Measurements from ENCODE around the gene WASF3.
"Not testable (repeated sequence)": the region's sequence is repeated elsewhere in the genome, so short reads cannot be mapped to it uniquely, and the experiment has no call there.

The WASF3 gene

DNA sequence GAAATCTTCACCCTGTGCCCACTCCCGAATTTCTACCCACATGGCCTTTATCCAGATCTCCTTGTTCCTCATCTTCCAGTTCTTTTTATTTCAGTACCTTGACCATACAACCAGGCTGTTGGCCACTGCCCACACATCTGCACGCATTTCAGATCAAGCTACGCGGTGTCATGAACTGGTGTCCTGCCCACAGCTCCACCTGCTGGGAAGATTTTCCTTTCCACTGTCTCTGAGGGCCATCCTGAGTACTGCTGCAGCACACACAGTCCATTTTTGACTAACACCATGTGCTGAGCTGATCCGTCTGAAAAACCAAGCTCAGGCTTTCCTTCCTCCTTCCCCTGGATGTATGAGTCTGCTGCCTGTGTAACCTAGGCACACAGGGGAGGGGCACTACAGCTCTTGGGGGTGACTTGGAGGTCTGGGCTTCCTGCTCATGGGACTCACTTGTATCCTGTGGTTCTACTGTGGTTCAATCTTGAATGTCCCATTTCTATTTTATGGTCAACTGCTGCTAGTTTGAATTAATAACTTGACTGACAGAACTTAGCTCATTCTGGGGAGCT is 71.9 kb downstream of the WASF3 start:
- no peak for DNase-seq (ENCODE audit: low spot score)

DNA sequence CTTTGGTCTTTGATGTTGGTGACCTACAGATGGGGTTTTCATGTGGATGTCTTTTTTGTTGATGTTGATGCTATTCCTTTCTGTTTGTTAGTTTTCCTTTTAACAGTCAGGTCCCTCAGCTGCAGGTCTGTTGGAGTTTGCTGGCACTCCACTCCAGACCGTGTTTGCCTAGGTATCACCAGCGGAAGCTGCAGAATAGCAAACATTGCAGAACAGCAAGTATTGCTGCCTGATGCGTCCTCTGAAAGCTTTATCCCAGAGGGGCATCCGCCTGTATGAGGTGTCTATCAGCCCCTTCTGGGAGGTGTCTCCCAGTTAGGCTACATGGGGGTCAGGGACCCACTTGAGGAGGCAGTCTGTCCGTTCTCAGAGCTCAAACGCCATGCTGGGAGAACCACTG is 78.2 kb downstream of the WASF3 start:
- not testable (repeated sequence) for DNase-seq (ENCODE audit: low spot score)

DNA sequence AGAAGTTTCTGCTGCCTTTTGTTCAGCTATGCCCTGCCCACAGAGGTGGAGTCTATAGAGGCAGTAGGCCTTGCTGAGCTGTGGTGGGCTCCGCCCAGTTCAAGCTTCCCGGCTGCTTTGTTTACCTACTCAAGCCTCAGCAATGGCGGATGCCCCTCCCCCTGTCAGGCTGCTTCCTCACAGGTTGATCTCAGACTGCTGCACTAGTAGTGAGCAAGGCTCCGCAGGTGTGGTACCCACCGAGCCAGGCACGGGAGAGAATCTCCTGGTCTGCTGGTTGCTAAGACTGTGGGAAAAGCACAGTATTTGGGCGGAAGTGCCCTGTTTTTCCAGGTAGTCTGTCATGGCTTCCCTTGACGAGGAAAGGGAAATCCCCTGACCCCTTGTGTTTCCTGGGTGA is 78.6 kb downstream of the WASF3 start:
- not testable (repeated sequence) for DNase-seq (ENCODE audit: low spot score)

GRCh38 chr13:26646603-26647002 is 89.1 kb downstream of the WASF3 start:
- DNase-seq (ENCODE audit: low spot score), result no peak

GRCh38 chr13:26651234-26651633 is 93.8 kb downstream of the WASF3 start:
- no peak for DNase-seq (ENCODE audit: low spot score)

DNA sequence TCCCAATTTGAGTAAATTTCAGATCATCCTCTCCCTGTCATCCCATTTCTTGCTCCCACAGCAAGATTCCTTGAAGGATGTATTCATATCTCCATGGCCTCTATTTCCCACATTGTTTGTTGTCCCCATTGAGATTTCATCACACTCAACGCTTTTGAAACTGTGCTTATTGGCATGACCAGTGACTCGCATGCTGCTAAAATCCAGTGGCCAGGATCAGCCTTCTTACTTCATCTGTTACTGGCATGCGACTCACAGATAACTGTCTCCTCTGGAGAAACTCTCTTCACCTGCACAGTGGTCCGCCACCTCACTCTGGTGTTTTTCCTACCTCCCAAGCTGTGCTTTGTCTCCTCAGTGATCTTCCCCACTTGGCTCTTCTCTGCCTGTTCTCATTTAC is 95.8 kb downstream of the WASF3 start:
- DNase-seq (ENCODE audit: low spot score), result no peak

DNA sequence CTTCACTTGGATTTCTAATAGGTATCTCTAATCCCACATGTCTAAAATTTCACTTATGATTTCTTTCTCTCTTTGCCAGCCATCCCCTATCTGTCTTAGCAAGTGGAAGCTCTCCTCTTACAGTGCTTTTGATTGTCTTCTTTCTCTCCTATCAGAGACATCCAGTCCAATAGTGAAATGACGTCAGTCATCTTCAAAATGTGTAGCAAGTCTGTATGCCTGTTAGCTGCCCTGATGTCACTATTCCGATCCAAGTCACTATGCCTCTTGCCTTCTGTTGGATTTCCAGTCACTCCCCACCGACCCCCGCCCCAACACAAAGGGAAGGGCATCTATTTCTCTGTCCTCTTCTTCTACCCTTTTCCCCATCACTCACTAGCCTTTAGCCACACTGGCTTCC is 96.4 kb downstream of the WASF3 start:
- no peak for DNase-seq (ENCODE audit: low spot score)

GRCh38 chr13:26656919-26657318 is 99.4 kb downstream of the WASF3 start:
- DNase-seq (ENCODE audit: low spot score), result peak; percentile 64

DNA sequence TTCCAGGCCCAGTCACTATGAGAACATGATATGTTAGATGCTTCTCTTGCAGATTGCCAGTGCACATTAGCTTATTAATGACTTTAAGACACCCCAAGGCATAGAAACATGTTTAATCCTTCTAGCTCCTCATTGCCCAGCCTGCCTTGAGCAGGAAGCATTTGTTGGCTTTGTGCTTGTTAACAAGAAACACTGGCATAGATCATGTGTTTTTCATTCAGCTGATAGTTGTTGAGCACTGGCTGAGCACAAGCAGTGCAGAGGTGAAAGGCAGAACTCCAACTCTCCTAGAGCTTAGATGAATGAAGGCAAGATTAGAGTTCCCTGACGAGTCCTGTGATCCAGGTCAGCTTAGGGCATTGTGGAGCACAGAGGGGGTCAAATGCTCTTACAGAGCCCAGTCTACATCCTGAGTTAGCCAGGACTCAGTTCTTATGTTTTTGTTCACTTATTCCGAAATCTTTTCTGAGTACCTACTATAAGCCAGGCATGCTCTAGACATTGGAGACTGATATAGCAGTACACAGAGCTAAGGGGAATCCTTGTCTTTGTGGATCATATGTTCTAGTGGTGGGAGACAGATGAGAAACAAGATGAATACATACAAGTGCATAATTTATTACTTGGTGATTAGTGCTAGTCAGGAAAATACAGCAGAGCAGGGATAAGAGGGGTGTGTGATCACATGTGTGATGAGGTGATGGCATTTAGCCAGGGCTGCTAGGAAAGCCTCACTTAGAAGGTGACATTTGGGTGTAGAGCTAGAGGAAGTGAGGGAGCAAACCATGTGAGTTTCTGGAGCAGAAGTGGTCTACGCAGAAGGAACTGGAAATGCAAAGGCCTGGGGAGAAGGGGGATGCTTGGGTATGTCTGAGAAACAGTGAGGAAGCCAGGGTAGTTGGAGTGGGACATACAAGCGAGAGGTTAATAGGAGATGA is 101.2 kb downstream of the WASF3 start:
- DNase-seq (ENCODE audit: low spot score), result peak; percentile 41

DNA sequence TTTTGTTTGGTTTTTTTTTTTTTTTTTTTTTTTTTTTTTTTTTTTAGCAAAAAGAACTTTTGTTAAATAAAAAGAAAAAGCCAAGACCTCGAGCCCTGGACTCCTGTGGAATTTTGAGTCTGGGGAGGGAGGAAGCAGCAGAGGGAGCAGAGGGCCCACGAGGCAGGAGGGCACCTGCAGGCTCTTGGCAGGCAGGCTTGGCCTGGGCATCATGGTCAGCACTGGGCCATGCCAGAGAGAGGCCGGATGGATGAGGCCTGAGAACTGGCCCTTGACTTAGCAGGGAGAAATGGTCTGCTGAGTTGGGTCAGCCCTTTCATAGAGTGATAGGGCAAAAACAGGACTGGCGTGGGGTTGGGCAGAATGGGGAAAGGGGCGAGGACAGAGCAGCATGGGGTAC is 102.7 kb downstream of the WASF3 start:
- DNase-seq (ENCODE audit: low spot score), result peak; percentile 11

- no peak for DNase-seq (ENCODE audit: low spot score)
These were observed 103.3 kb downstream of the WASF3 start for GRCh38 chr13:26660766-26661165.

DNA sequence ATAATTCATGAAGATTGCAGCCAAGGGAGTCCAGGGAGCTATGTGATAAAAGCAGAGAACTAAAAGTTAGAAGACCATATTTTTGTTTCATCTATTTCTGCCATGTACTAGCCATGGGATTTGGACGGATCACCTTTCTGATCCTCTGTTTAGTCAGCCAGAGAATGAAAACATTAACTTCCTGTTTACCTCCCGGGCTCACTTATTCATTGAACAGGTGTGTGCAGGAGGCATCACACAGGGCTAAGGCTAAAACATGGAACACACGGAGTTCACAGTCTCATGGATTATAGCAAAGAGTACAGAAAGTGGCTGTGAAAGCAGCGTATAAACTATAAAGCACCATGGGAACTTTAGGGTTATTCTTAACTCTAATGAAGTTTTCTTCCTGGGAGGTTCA is 106.3 kb downstream of the WASF3 start:
- no peak for DNase-seq (ENCODE audit: low spot score)

DNA sequence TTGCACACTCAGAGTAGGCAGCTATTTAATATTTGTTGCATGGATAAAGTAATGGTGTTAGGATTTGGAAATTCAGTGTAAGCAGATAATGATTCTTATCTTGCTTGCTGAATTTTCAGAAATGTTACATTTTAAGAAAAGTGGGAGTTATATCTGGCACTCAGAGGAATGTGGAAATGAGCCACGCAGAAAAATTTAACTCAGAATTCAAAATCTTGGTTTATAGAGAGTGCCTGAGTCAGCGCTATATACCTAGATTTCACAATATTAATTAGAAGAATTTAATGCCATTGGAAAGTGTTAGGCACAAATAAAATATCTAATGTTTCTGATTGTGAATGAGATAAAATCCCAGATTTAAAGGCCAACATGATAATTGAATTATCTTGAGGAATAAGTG is 106.8 kb downstream of the WASF3 start:
- no peak for DNase-seq (ENCODE audit: low spot score)

- no peak for DNase-seq (ENCODE audit: low spot score)
These were observed 107.4 kb downstream of the WASF3 start for GRCh38 chr13:26664876-26665275.

DNA sequence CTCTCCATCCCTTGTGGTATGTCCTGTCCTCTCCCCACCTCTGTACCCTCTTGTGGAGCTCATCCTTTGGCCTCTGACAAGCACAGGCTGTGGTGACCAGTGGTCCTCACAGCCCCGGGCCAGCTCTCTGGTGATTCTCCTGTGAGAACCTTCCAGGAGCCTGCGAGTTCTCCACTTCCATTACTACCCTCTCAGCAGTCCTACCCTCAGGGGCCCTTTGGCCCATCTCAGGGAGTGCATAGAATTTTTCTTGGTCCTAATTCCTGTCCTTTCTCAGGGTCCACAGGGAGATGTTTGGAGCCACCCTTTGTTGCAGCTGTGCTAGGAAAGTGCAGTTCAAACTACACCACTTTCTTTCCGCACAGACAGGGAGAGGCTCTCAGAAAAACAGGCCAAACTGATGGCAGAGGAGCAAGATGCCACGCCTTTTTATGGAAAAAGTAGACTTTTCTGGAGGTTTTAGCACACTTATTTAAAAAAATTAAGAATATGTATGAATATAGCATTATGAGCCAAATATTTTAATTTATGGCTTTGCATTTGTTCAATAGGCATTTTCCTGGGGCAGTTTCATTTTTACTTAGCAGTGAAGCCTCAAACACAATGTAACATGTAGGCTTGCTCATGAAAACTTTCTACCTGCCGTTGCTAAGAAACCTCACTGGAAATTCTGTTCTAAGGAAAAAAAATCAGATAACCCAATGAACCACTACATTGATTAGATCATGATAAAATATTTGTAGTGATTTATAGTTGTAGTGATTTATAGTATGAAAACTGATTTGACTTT is 111.1 kb downstream of the WASF3 start:
- no peak for DNase-seq (ENCODE audit: low spot score)

- DNase-seq (ENCODE audit: low spot score), result no peak
These were observed 116.4 kb downstream of the WASF3 start for GRCh38 chr13:26673890-26674289.

DNA sequence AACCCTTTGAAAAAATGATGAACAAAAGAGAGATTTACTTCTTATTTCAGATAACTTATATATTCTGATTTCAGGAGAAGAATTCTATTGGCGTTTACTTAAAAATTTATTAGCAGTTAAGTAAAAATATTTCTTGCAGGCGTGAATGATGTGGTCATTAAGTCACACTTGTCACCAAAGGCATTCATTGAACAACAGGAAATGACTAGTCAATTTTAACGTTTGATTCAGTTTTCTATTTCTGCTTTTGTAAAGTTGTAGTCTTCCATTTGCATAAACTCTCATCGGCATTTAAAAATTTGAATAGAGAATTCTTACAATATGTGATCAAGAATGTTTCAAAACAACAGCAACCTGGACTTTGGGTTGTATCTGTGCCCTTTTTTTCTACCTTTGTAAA is 119.7 kb downstream of the WASF3 start:
- no peak for DNase-seq (ENCODE audit: low spot score)

DNA sequence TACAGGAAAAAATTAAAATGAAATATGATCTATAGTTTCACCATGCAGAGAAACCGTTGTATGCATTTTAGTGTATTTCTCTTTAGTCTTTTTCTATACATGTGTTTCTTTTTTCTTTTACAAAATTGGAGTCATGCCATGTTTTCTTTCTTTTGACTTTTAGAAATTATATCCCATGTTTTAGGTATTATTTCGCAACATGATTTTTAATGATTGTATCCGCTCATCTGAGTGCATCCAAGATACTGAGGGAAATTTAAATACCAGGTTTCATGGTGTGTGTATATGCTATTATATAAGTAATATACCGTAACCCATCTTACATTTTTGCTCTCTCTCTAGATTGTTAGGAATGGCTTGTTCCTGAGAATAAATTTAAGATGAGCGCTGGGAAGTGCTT is 120.8 kb downstream of the WASF3 start:
- no peak for DNase-seq (ENCODE audit: low spot score)

GRCh38 chr13:26678796-26679195 is 121.3 kb downstream of the WASF3 start:
- DNase-seq (ENCODE audit: low spot score), result no peak

DNA sequence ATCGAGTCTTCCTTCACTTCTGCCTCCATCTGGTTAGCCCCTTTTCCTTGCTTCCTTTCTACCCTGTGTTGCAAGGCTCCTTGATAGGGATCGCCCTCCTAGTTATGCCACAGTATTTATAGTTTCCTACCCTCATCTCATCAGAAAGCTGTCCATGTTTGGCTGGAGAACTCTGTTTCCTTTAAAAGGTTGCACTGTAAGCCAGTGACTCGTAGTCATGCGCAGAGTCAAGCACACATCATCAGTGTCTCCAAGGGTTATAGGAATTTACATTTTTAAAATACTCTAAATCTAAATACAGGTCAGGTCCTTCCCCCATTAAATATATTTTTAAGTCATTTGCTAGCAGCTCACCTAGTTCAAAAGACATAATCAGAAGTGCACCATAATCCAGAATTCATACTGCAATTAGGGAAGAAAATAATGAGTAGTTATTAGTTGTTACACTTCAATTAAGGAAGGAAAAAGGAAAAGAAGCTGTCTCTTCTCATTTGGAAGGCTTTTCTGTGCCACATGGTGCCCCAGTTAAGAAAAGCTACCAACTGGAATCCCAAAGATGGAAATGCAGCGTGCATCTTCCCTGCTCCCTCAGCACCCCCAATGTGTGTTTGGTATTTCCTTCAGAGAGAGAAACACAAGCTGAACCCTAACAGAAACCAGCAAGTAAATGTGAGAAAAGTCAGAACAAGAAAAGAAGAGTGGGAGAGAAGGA is 122.1 kb downstream of the WASF3 start:
- DNase-seq (ENCODE audit: low spot score), result no peak

DNA sequence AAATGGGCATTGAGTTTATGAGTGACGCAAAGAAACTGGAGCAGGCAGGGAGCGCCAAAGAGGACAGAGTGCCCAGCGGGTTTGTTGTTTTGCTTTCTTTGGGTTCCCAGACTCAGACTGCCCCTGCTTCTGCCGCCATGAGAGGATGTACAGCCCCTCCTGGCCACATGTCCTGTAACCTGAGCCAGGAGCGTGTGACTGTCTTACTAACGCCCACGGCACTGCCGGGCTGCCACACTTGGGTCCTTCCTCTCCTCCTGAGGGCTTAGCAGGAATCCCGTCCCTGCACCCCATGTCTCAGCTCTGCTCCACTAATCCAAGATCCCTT is 122.6 kb downstream of the WASF3 start:
- DNase-seq (ENCODE audit: low spot score), result peak; percentile 49

DNA sequence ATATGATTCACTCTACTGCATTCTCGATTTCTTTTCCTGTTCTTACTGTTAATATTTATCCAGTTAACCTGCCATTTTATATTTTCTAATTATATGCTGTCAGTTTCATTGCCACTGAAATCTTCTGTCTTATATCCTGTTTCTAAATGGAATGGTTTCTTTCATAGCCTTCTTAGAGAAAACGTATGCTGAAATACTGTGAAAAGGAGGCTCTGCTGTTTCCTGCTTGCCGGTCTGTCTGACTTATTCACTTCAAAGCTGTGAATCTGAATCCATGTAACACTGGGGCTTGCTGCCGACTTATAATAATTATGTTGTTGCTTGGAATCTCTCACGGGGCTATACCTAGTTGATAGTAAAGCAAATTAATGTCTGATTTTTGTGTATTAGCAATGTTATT is 123.1 kb downstream of the WASF3 start:
- no peak for DNase-seq (ENCODE audit: low spot score)

Data from globus pallidus (tissue), 1 donor.